Loucy (cell line): Measurements from ENCODE around the gene PLEKHA7.

ENCODE experiments used
- EZH2phosphoT487 ChIP-seq: fragments of 200-600 bp; IDR thresholded peaks from 2 replicates; pipeline ENCODE4 v1.6.1; 2018; ENCODE audit warnings: antibody characterized with exemption, mild to moderate bottlenecking, moderate library complexity, borderline replicate concordance
- TF ChIP-seq, protein P1 (sequence below): fragments of 200-600 bp; sonication (generic); conservative IDR thresholded peaks from 2 replicates; pipeline ENCODE4 v1.5.1; 2014; ENCODE audit warnings: mild to moderate bottlenecking, antibody characterized with exemption, low read length

- TF ChIP-seq, protein P1, sequence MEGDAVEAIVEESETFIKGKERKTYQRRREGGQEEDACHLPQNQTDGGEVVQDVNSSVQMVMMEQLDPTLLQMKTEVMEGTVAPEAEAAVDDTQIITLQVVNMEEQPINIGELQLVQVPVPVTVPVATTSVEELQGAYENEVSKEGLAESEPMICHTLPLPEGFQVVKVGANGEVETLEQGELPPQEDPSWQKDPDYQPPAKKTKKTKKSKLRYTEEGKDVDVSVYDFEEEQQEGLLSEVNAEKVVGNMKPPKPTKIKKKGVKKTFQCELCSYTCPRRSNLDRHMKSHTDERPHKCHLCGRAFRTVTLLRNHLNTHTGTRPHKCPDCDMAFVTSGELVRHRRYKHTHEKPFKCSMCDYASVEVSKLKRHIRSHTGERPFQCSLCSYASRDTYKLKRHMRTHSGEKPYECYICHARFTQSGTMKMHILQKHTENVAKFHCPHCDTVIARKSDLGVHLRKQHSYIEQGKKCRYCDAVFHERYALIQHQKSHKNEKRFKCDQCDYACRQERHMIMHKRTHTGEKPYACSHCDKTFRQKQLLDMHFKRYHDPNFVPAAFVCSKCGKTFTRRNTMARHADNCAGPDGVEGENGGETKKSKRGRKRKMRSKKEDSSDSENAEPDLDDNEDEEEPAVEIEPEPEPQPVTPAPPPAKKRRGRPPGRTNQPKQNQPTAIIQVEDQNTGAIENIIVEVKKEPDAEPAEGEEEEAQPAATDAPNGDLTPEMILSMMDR: no peak
- no peak for TF ChIP-seq EZH2phosphoT487
These were observed 275.8 kb downstream of the PLEKHA7 start, which contains the start of gene C11orf58 for GRCh38 chr11:16738193-16738946.
